ENCODE data around the gene CPED1.

CPED1 gene

DNA sequence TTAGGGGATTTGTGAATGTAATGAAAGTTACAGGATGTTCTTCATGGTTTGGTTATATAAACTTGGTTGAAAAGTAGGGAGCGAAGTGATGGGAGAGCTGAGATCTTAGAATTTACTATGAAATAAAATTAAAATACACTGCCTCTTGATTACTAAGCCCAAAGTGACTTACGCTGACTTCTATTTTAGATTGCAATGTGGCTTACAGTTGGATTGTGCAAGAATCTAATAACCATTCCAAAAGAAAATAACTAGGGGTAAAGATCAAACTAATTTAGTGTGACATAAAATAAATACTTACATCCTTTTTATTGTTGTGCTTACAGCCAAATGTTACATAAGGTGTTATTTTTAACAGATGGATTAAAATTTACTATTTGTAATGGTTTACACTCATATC is 355.6 kb downstream of the CPED1 start:
- Histone ChIP-seq H3K9me3 (ENCODE audit: control insufficient read depth, insufficient read depth, low read depth, low read length) (no peaks in the 10 kb centered on the region), H3K4me3 (ENCODE audit: low read depth, low read length) (no peak overlapping the region), H3K36me3 (ENCODE audit: control insufficient read depth in 2 of 2, insufficient read depth in 1 of 2, low read length in 2 of 2) (peaks cover 0 to 6% of the 10 kb centered on the region in 2 experiments; a peak in 1 of 3 replicates), H3K27ac (ENCODE audit: extremely low read depth, low read depth, low read length) (no peak overlapping the region), H3K4me1 (ENCODE audit: control insufficient read depth, insufficient read depth, low read length) (no peaks in the 10 kb centered on the region)
- no peak for TF ChIP-seq ZNF2 (tag by site-specific recombination; IDR thresholded peaks at IDR 0.05)
- TF ChIP-seq ZNF629 (tag by site-specific recombination; IDR thresholded peaks at IDR 0.05): no peak
- TF ChIP-seq ZSCAN30 (tag by site-specific recombination; IDR thresholded peaks at IDR 0.05): no peak
- TF ChIP-seq ZNF324 (tag by site-specific recombination; IDR thresholded peaks at IDR 0.05): no peak
- TF ChIP-seq, protein P1, sequence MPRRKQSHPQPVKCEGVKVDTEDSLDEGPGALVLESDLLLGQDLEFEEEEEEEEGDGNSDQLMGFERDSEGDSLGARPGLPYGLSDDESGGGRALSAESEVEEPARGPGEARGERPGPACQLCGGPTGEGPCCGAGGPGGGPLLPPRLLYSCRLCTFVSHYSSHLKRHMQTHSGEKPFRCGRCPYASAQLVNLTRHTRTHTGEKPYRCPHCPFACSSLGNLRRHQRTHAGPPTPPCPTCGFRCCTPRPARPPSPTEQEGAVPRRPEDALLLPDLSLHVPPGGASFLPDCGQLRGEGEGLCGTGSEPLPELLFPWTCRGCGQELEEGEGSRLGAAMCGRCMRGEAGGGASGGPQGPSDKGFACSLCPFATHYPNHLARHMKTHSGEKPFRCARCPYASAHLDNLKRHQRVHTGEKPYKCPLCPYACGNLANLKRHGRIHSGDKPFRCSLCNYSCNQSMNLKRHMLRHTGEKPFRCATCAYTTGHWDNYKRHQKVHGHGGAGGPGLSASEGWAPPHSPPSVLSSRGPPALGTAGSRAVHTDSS (tag by site-specific recombination; IDR thresholded peaks at IDR 0.05): no peak
- no peak for TF ChIP-seq MZF1 (tag by site-specific recombination; IDR thresholded peaks at IDR 0.05; ENCODE audit: borderline replicate concordance)
- TF ChIP-seq ZNF473 (tag by site-specific recombination; IDR thresholded peaks at IDR 0.05): no peak
- no peak for TF ChIP-seq ZNF830 (tag by site-specific recombination; IDR thresholded peaks at IDR 0.05; ENCODE audit: low read depth)
- TF ChIP-seq, protein P2, sequence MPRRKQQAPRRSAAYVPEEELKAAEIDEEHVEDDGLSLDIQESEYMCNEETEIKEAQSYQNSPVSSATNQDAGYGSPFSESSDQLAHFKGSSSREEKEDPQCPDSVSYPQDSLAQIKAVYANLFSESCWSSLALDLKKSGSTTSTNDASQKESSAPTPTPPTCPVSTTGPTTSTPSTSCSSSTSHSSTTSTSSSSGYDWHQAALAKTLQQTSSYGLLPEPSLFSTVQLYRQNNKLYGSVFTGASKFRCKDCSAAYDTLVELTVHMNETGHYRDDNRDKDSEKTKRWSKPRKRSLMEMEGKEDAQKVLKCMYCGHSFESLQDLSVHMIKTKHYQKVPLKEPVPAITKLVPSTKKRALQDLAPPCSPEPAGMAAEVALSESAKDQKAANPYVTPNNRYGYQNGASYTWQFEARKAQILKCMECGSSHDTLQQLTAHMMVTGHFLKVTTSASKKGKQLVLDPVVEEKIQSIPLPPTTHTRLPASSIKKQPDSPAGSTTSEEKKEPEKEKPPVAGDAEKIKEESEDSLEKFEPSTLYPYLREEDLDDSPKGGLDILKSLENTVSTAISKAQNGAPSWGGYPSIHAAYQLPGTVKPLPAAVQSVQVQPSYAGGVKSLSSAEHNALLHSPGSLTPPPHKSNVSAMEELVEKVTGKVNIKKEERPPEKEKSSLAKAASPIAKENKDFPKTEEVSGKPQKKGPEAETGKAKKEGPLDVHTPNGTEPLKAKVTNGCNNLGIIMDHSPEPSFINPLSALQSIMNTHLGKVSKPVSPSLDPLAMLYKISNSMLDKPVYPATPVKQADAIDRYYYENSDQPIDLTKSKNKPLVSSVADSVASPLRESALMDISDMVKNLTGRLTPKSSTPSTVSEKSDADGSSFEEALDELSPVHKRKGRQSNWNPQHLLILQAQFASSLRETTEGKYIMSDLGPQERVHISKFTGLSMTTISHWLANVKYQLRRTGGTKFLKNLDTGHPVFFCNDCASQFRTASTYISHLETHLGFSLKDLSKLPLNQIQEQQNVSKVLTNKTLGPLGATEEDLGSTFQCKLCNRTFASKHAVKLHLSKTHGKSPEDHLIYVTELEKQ (tag by site-specific recombination; IDR thresholded peaks at IDR 0.05; ENCODE audit: borderline replicate concordance): no peak
- TF ChIP-seq ZNF530 (tag by site-specific recombination; IDR thresholded peaks at IDR 0.05; ENCODE audit: low read depth): no peak
- TF ChIP-seq ZNF501 (tag by site-specific recombination; IDR thresholded peaks at IDR 0.05): no peak
- no peak for TF ChIP-seq ZNF26 (tag by site-specific recombination; IDR thresholded peaks at IDR 0.05)
- TF ChIP-seq ZNF658 (tag by site-specific recombination; IDR thresholded peaks at IDR 0.05): no peak
- ChIA-PET POLR2A (no interaction called here), CTCF (interaction anchor here (1.0 to 1.5 kb wide), 2 partner anchors 23 to 203 kb away, joined by 3 to 5 read pairs; no protein-coding TSS in a partner anchor)

DNA sequence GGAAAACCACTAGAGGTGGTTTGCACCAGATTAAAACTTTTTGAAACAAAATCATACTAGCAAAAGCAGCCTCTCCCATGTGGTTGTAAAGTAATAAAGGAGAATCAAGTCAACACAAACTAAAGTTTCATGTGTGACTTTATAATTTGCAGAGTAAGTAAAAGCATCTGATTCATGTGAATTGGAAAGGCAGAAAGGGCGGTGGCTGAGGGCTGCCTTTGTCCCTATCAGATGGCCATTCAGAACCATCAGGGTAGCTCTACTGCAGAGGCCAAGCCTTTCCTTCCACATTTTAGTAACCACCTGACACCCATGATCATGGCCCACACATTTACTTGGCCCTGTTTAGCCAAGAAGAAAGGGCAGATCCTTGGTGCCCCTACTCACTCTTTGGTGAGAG is 356.0 kb downstream of the CPED1 start:
- Histone ChIP-seq H3K4me1 (ENCODE audit: control insufficient read depth, insufficient read depth, low read length) (no peaks in the 10 kb centered on the region), H3K4me3 (ENCODE audit: low read depth, low read length) (no peak overlapping the region), H3K27ac (ENCODE audit: extremely low read depth, low read depth, low read length) (no peak overlapping the region), H3K36me3 (ENCODE audit: control insufficient read depth in 2 of 2, insufficient read depth in 1 of 2, low read length in 2 of 2) (peaks cover 0 to 6% of the 10 kb centered on the region in 2 experiments; a peak in 1 of 3 replicates), H3K9me3 (ENCODE audit: control insufficient read depth, insufficient read depth, low read depth, low read length) (no peaks in the 10 kb centered on the region)
- POLR2A ChIA-PET: no interaction called here
- CTCF ChIA-PET: interaction anchor here (1.0 to 1.5 kb wide), 2 partner anchors 22 to 203 kb away, joined by 3 to 5 read pairs; no protein-coding TSS in a partner anchor
- TF ChIP-seq ZNF560 (tag by site-specific recombination; IDR thresholded peaks at IDR 0.05; ENCODE audit: borderline replicate concordance) (no peak), ZNF785 (tag by site-specific recombination; IDR thresholded peaks at IDR 0.05) (no peak), ZNF555 (tag by site-specific recombination; conservative IDR thresholded peaks at IDR 0.05) (no peak), ZNF600 (tag by site-specific recombination; IDR thresholded peaks at IDR 0.05) (no peak), ZNF174 (tag by site-specific recombination; IDR thresholded peaks at IDR 0.05) (no peak), ZBTB6 (tag by site-specific recombination; IDR thresholded peaks at IDR 0.05) (no peak), ZNF391 (tag by site-specific recombination; IDR thresholded peaks at IDR 0.05; ENCODE audit: borderline replicate concordance, low read depth) (no peak), ZNF394 (tag by site-specific recombination; IDR thresholded peaks at IDR 0.05; ENCODE audit: borderline replicate concordance) (no peak), MZF1 (tag by site-specific recombination; IDR thresholded peaks at IDR 0.05; ENCODE audit: borderline replicate concordance) (no peak), ZBTB8A (tag by site-specific recombination; IDR thresholded peaks at IDR 0.05) (no peak), ZNF624 (tag by site-specific recombination; IDR thresholded peaks at IDR 0.05) (no peak), SALL2 (tag by site-specific recombination; IDR thresholded peaks at IDR 0.05; ENCODE audit: borderline replicate concordance) (no peak)
- TF ChIP-seq, protein P3, sequence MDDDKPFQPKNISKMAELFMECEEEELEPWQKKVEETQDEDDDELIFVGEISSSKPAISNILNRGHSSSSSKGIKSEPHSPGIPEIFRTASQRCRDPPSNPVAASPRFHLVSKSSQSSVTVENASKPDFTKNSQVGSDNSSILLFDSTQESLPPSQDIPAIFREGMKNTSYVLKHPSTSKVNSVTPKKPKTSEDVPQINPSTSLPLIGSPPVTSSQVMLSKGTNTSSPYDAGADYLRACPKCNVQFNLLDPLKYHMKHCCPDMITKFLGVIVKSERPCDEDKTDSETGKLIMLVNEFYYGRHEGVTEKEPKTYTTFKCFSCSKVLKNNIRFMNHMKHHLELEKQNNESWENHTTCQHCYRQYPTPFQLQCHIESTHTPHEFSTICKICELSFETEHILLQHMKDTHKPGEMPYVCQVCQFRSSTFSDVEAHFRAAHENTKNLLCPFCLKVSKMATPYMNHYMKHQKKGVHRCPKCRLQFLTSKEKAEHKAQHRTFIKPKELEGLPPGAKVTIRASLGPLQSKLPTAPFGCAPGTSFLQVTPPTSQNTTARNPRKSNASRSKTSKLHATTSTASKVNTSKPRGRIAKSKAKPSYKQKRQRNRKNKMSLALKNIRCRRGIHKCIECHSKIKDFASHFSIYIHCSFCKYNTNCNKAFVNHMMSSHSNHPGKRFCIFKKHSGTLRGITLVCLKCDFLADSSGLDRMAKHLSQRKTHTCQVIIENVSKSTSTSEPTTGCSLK (tag by site-specific recombination; IDR thresholded peaks at IDR 0.05): no peak
